ENCODE measurements around the gene ZNF436. TPM values are rescaled to one million over a fixed set of nuclear protein-coding genes. Genes with fewer than 3 reads are reported as not detected.
A peak's percentile ranks its signal among the peaks of the same experiment; 100 is the strongest.

The ZNF436 gene
- polyA plus RNA-seq, 1 experiment, result 17.2 TPM

DNA sequence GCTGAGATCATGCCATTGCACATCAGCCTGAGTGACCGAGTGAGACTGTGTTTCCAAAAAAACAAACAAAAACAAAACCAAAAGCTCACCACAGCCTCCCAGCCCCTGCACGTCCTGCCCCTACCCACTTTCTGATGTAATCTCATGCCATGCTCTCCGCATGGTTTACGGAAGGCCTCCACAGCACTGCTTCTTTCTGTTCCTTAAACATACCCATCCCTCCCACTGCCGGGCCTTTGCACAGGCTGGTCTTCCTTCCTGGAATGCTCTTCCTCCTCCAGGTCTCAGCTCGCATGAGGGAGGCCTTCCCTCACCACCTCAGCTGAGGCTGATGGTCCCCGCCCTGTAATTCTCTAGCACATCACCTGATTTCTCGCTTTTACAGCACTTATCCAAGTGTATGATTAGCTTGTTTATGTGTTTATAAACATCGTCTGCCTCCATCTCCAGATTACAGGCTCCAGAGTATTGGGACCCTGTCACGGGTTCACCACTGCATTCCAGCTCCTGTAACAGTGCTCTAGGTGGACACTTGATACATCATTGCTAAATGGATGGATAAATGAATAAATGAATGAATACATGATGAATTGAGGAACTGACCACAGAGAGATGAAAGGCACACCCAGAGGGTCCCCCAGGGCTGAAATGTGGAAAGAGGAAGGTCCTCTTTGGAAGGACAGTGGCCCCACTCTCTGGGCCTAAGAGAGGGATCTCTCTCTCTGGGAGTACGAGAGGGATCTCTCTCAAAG is 32.8 kb upstream of the ZNF436 start:
- Histone ChIP-seq H3K27me3 (ENCODE audit: control insufficient read depth, insufficient read depth, low read length) (no peaks in the 10 kb centered on the region), H3K4me3 (ENCODE audit: low read depth, low read length) (no peak overlapping the region), H3K27ac (ENCODE audit: low read depth, low read length) (peak overlapping the region; percentile 25), H3K9me3 (ENCODE audit: control insufficient read depth, insufficient read depth, low read length) (no peaks in the 10 kb centered on the region)
- TF ChIP-seq, protein P1, sequence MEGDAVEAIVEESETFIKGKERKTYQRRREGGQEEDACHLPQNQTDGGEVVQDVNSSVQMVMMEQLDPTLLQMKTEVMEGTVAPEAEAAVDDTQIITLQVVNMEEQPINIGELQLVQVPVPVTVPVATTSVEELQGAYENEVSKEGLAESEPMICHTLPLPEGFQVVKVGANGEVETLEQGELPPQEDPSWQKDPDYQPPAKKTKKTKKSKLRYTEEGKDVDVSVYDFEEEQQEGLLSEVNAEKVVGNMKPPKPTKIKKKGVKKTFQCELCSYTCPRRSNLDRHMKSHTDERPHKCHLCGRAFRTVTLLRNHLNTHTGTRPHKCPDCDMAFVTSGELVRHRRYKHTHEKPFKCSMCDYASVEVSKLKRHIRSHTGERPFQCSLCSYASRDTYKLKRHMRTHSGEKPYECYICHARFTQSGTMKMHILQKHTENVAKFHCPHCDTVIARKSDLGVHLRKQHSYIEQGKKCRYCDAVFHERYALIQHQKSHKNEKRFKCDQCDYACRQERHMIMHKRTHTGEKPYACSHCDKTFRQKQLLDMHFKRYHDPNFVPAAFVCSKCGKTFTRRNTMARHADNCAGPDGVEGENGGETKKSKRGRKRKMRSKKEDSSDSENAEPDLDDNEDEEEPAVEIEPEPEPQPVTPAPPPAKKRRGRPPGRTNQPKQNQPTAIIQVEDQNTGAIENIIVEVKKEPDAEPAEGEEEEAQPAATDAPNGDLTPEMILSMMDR (IDR thresholded peaks at IDR 0.05; ENCODE audit: low read depth, low read length), result no peak
- DNase-seq (ENCODE audit: low read depth, low spot score), result no peak
- ChIA-PET CTCF (interaction anchor here (0.7 to 2.9 kb wide), 6 partner anchors 19 to 78 kb away, joined by 3 to 24 read pairs (median 6); partner anchors contain the start of genes HNRNPR and ZNF436), POLR2A (interaction anchor here (1.4 to 2.7 kb wide), 3 partner anchors 8 to 58 kb away, joined by 4 to 24 read pairs (median 6); partner anchors contain the start of gene HNRNPR)

DNA sequence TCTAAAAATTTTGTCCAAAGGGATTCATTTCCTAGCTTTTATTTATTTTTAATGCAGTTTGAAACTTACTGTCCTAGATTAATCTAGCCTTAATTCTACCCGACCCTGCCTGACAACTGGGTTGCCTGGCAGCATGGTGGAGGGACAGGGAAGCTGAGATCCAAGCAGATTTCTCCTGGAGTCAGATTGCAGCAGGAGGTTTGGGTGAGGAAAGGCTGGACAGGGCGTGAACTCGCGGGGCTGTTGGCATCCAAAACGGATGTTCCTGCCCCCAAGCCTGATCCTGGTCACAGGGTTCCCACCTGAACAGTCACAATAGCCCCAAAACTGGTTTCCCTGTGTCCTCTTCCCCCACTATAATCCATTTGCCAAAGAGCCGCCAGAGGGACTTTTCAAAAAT is 31.7 kb upstream of the ZNF436 start:
- POLR2A ChIA-PET, result interaction anchor here (0.9 kb wide), 1 partner anchor 57 kb away, joined by 4 read pairs; the partner anchor contains the start of gene HNRNPR
- no peak for DNase-seq (ENCODE audit: low read depth, low spot score)
- Histone ChIP-seq H3K27me3 (ENCODE audit: control insufficient read depth, insufficient read depth, low read length) (no peaks in the 10 kb centered on the region), H3K9me3 (ENCODE audit: control insufficient read depth, insufficient read depth, low read length) (no peaks in the 10 kb centered on the region), H3K27ac (ENCODE audit: low read depth, low read length) (no peak overlapping the region), H3K4me3 (ENCODE audit: low read depth, low read length) (no peak overlapping the region)
- TF ChIP-seq, protein P1 (IDR thresholded peaks at IDR 0.05; ENCODE audit: low read depth, low read length), result no peak
- CTCF ChIA-PET, result interaction anchor here (0.5 to 0.6 kb wide), 3 partner anchors 13 to 264 kb away, joined by 3 to 4 read pairs (median 3); no protein-coding TSS in a partner anchor

DNA sequence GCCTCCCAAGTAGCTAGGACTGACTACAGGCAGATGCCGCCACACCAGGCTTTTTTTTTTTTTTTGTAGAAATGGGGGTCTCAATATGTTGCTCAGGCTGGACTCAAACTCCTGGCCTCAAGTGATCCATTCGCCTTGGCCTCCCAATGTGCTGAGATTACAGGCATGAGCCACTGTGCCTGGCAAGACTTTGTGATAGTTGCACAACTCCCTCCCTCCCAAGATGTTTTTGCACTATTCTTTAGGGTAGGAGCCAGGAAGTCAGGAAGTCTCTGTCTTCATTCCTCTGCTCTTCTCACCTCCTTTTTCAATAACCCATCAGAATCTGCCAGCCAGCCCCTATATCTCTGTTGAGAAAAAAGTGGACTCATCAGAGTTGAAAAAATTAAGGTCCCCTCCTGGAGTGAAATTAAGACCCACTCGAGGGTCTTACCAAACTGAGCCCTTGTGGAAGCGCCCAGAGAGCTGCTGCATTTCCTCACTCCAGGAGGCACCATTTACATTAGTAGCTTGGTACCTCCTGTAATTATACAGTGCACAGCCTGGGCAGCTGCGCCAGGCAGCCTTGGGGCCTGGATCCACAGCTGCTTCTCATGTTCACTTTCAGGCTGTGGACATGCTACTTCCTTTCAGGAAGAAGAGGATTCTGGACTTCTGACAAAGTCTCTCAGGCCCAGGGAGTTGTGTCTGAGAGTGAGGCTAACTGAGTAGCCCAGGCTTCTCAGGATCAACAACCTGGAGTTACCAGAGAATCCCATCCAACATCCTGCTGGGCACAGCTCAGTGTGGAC is 30.9 kb upstream of the ZNF436 start:
- CTCF ChIA-PET, result interaction anchor here (0.5 to 0.6 kb wide), 3 partner anchors 12 to 264 kb away, joined by 3 to 4 read pairs (median 3); no protein-coding TSS in a partner anchor
- TF ChIP-seq, protein P1 (IDR thresholded peaks at IDR 0.05; ENCODE audit: low read depth, low read length), result no peak
- Histone ChIP-seq H3K4me3 (ENCODE audit: low read depth, low read length) (no peak overlapping the region), H3K27ac (ENCODE audit: low read depth, low read length) (peak overlapping the region; percentile 31), H3K9me3 (ENCODE audit: control insufficient read depth, insufficient read depth, low read length) (no peaks in the 10 kb centered on the region), H3K27me3 (ENCODE audit: control insufficient read depth, insufficient read depth, low read length) (no peaks in the 10 kb centered on the region)
- no peak for DNase-seq (ENCODE audit: low read depth, low spot score)
- POLR2A ChIA-PET, result interaction anchor here (0.7 to 0.9 kb wide), 2 partner anchors 56 to 608 kb away, joined by 4 to 6 read pairs; partner anchors contain the start of gene HNRNPR

DNA sequence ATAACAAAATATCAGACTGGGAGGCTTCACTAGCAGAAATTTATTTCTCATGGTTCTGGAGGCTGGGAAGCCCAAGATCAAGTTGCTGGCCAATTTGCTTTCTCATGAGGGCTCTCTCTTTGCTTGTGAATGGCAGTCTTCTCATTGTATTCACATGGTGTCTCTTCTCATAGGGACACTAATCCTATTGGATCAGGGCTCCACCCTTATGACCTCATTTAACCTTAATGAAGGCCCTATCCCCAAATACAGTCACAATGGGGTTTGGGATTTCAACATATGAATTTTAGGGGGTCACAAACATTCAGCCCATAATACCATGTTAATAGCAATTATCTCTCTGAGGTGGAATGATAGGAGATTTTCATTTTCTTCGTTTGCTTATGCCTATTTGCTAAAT is 29.6 kb upstream of the ZNF436 start:
- TF ChIP-seq, protein P1 (IDR thresholded peaks at IDR 0.05; ENCODE audit: low read depth, low read length), result no peak
- no peak overlapping the region for H3K27ac ChIP-seq (ENCODE audit: low read depth, low read length)
- no peaks in the 10 kb centered on the region for H3K27me3 ChIP-seq (ENCODE audit: control insufficient read depth, insufficient read depth, low read length)
- ChIA-PET POLR2A (no interaction called here), CTCF (no interaction called here)
- no peak for DNase-seq (ENCODE audit: low read depth, low spot score)
- no peaks in the 10 kb centered on the region for H3K9me3 ChIP-seq (ENCODE audit: control insufficient read depth, insufficient read depth, low read length)
- no peak overlapping the region for H3K4me3 ChIP-seq (ENCODE audit: low read depth, low read length)
